Measurements from ENCODE around the gene SH3TC1. TPM values are rescaled to one million over a fixed set of nuclear protein-coding genes. Genes with fewer than 3 reads are reported as not detected.

The SH3TC1 gene
- total RNA-seq, 1 donor from 2014 or later: 227 TPM

DNA sequence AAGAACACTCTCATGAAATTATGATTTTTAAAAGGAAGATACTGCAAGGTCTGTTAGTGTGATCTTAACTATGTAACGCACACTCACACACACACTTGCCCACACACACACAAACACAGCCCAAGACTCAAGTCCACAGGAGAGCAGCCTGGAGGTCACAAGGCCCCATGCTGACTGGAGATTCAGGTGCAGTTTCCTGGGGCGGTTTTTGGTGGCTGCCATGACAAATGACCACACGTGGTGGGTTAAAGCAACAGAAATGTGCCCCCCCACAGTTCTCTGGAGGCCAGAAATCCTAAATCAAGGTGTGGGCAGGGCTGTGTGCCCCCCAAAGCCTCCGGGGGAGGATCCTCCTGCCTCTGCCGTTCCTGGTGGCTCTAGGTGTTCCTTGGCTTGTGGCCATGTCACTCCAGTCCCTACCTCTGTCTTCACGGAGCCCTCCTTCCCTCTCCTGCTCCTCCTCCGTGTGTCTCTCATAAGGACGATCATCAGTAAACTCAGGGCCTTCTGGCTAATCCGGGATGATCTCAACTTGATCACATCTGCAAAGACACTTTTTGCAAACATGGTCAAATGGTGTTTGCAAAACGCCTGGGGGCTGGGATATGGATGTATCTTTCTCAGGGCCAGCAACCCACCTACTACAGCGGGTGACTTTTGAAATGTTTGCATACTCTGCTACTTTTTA lies 60.8 kb downstream of the SH3TC1 start:
- no peak for DNase-seq (ENCODE audit: extremely low read depth, low read depth, low spot score)

DNA sequence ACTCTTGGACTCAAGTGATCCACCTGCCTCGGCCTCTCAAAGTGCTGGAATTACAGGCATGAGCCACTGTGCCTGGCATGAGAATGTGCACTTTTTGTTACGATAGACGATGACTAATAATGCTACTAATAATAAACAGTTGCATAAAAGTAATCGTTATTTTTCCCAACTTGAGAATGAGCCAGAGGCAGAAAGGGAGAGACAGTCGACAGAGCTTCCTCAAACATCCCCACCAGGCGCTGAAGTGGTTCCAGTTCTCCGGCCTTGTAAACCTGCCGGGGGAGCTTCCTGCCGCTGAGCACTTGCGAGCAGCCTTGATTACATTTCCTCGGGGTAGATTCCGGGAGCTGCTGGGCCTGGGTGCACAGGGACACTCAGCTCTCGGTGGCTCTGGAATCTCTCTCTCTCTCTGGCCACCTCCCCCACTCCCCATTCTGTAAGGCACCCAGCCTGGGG lies 61.6 kb downstream of the SH3TC1 start:
- DNase-seq (ENCODE audit: extremely low read depth, low read depth, low spot score): no peak

DNA sequence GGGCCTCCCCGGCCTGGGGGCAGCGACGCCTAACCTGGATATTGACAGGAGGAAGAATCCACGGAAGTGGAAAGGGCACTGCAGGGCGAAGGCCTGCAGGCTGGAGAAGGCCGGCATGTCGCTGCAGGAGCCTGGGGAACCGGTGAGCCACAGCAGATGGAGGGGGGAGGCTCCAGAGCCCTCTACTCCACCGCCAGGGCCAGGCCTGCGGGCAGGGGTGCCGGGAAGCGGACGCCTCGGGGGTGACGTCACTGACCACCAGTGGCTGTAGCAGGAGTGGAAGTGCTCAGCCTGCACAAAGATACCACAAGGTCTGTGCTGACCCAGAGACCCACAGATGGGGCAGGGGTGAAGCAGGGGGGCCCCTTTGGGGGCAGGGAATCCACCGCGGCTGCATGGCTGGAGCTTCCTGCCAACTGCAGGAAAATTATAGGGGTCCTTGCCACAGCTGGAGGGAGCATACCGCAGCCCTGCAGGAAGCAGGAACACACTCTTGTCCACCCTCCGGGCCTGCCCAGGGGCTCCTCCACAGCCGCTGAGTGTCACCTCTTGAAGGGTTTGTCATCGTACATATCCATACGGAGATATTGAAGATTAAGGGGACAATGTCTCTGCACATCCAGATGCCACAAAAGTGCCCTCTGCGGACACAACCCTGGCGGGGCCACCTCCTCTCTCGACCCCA lies 62.9 kb downstream of the SH3TC1 start:
- no peak for DNase-seq (ENCODE audit: extremely low read depth, low read depth, low spot score)

DNA sequence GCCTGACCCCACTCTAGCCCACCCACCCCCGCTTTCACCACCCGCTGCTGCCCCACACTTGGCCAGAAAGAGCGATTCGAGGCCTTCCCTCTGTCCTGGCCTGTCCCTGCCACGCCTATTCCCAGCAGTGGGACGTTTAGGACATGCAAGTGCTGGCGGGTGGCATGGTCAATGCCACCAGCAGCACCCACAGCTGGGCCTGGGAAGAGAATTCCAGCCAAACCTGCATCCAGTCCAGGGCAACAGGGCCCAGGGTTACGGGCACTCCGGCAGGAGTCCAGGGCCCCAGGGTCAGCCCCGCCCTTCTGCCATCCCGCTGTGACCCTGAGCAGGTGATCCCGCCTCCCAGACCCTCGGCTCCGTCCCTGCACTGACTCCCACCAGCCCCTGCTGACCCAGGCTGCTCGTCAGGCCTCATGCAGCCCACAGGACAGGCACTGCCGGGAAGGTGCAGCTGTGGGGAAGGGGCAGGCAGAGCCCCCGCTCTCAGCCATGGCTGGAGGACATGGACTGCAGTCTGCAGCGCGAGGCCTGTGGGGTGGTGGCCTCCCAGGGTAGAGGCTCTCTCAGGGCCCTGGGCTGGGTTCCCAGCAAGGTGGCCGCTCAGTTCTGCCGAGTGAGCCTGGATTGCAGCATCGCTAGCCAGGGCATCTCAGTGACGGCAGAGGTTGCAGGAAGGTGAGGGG lies 63.7 kb downstream of the SH3TC1 start:
- no peak for DNase-seq (ENCODE audit: extremely low read depth, low read depth, low spot score)

DNA sequence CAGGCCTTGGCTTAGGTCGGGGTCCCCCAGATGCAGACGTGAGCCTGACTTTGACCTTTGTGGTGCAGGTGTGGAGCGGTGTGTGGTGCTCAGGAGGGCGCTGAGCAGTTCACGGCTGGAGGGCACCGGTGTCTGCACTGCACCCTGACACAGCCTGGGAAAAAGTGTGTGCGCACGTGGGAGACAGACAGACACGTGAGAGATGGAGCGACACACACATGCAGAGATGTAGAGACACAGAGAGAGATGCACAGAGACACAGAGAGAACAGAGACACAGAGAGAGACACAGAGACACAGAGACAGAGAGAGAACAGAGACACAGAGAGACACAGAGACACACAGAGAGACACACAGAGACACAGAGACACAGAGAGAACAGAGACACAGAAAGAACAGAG lies 64.3 kb downstream of the SH3TC1 start:
- DNase-seq (ENCODE audit: extremely low read depth, low read depth, low spot score): no peak

DNA sequence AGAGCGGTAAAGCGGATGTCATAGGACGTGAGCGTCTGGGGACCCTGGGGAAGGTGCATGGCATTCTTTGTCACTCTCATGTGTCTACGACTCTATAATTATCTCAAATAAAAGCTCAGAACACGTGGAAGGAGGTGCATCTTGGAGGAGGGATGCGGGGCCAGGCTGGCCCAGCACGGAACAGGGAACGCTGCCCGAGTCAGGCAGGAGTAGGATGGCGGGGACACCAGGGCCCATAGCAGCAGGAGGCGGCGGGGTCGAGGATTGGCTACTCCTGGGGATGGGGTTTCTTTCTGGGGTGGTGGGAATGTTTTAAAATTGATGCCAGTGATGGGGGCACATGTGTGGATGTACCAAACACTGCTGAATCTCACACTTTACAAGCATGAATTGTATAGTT lies 65.0 kb downstream of the SH3TC1 start:
- no peak for DNase-seq (ENCODE audit: extremely low read depth, low read depth, low spot score)

DNA sequence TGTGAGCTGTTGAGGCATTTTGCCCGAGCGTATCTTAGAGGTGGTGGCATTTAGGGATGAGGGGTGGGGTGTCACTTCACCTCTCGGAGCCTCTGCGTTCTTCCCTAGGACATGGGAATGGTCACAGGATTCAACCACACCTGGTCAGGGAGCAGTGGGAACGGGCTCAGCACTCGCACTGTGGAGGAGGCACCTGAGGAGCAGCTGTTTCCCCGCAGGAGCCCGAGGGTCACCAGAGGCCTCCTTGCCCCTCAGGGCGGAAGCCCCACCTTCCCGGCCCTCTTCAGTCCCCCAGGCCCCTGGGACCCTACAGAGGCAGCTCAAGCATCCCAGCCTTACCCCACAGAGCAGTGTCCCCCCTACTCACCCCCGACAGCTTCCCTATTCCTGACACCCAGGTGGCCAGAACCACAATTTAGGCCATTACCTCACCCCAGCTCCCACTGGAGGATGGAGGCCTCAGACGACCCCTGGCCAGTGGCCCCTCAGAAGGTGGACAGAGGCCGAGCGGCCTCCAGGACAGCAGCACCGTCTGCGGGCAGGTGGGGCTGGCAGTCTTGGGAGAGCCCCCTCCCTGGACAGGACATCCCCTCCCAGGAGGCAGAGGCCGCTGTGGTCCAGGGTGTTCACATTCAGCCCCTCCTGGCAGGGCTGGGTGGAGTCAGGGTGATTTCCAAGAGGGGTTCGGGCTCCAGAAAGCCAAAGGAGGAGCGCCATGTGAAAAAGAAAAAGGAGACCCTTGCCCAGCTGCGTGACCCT lies 66.3 kb downstream of the SH3TC1 start:
- no peak for DNase-seq (ENCODE audit: extremely low read depth, low read depth, low spot score)

DNA sequence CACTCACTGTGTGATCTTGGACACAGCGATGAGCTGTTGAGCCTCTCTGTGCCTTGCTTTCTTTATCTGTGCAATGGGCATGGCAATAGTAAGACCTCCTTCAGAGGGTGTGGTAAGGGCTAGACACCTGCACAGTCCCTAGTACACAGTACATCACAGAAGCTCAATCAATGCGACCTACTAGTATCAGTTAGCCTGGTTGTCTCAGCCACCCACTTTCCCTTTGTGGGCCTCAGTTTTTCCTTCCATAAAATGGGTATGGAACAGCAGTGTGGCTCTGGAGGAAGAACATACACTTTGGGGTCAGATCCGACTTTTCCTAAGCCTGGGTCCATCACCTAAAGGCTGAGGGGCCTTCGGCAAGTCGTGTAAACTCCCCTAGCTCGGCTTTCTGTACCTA lies 67.0 kb downstream of the SH3TC1 start:
- no peak for DNase-seq (ENCODE audit: extremely low read depth, low read depth, low spot score)

DNA sequence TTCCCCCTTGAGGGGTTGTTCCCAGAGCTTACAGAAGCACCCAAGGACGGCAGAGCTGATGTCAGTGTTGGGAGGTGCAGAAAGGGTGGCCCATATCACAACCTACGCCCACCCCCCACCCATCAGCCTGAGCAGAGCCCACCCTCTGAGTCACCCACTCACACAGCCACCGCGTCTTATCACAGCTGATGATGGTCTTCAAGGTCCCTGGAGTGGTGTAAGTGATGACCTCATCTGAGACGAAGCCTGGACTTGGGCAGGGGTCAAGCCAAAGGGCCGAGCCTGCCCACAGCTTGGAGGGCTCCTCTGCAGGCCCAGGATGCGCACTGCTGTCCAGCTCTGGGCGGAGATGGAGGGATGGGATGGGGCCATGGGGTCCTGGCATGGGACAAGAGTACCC lies 67.4 kb downstream of the SH3TC1 start:
- DNase-seq (ENCODE audit: extremely low read depth, low read depth, low spot score): no peak

DNA sequence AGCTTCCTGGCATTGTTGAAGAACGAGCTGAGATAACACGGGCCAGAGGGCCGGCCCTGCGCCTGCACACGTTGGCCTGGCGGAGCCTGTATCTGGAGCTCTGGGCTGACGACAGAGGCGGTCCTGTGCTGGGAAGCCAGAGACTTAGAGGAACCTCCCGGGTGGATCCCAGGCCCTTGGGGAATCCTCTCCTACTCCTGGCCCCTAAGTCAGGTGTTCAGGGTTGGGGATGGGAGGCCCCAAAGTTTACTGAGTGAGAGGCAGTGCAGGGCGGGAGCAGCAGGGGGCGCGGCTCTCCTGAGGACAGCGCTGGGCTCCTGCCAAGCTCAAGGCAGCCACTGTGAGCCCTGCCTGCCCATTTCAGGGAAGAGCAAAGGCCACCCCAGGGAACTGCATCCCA lies 68.0 kb downstream of the SH3TC1 start:
- DNase-seq (ENCODE audit: extremely low read depth, low read depth, low spot score): no peak

DNA sequence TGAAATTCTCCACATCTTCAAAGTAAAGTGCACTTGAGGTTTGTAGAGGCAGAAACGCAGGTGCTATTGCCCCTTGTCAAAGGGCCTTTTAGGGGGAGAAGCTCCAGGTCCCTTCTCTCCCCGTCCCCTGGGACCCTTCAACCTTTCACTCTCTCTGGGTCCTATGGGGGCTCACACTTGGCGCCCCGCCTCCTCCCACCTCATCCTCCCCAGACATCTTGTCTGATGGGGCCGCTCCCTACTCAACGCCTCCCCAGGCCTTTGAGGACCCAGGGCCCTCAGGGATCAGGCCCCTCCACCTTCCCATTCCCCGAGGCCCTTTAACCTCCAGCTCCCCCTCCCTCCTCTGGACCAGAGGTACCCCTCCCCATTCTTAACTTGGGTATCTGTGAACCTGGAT lies 69.1 kb downstream of the SH3TC1 start:
- DNase-seq (ENCODE audit: extremely low read depth, low read depth, low spot score): no peak

DNA sequence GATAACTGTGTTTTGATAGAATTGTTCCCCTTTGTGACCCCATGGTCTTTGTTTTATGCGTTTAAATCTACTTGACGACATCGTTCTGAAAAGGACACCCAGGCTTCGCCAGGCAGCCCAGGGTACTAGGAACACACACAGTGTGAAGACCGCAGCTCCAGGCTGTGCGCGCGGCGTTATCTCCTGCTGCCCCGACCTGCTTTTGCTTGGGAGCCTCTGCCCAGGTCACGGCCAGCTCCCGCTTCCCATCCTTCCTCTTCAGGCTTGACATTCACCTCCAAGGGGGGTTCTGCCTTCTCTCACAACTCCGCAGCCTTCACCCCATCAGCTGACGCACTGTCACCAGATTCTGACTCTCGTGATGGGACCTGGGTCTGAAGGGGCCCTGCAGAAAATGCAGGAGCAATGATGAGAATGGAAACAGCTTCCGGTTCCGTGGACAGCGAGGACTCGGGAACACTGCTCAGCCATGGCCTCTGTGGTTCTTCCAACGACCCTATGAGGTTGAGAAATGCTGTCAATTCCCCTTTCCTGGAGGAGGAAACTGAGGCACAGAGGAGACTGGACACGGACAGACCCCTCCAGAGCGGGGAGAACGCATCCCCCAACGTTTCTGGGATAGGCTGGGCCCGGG lies 69.9 kb downstream of the SH3TC1 start:
- DNase-seq (ENCODE audit: extremely low read depth, low read depth, low spot score): no peak

DNA sequence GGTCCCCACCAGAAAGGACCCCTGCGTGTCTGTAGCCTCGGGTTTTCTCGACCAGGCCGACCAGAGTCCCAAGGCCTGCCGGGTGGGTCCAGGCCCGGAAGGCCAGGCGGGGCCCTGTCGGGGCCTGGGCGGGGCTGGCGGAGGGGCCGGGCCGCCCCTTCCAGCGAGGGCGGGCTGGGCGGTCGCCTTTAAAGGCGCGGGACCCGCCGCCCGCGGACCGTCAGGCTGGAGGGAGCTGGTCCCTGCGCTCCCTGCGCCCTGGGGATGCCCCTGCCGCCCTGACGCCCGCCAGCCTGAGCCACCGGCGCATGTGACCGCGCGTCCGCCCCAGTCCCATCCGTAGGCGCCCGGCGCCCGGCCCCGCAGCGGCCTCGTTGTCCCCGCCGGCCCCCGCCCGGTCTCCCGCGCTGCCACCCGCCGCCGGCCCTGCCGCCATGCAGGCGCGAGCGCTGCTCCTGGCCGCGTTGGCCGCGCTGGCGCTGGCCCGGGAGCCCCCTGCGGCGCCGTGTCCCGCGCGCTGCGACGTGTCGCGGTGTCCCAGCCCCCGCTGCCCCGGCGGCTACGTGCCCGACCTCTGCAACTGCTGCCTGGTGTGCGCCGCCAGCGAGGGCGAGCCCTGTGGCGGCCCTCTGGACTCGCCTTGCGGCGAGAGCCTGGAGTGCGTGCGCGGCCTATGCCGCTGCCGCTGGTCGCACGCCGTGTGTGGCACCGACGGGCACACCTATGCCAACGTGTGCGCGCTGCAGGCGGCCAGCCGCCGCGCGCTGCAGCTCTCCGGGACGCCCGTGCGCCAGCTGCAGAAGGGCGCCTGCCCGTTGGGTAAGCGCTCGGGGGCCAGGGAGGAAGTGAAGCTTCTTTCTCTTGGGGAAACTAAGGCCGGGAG lies 70.7 kb downstream of the SH3TC1 start, which contains the start of gene HTRA3:
HTRA3 (plus strand) TSS at position 220 of the 883 bp plus-strand sequence; CDS start at position 435, 215 bp downstream.
- no peak for DNase-seq (ENCODE audit: extremely low read depth, low read depth, low spot score)

DNA sequence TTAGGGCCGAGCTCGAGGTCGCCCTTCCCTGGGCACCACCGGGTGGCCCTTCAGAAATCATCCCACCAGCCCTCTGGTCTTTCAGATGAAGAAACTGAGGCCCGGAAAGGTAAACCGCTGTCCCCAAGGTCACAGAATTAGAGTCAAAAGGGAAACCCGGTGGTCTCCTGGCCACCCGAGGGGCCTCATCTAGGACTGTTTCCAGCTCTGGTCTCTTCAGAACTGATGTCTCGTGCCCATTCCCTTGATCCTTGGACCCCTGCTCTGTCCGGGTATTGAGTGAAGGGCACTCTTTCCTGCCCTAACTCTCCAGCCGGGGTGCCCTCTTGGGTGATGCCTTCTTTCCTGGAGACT lies 71.3 kb downstream of the SH3TC1 start:
- DNase-seq (ENCODE audit: extremely low read depth, low read depth, low spot score): no peak

DNA sequence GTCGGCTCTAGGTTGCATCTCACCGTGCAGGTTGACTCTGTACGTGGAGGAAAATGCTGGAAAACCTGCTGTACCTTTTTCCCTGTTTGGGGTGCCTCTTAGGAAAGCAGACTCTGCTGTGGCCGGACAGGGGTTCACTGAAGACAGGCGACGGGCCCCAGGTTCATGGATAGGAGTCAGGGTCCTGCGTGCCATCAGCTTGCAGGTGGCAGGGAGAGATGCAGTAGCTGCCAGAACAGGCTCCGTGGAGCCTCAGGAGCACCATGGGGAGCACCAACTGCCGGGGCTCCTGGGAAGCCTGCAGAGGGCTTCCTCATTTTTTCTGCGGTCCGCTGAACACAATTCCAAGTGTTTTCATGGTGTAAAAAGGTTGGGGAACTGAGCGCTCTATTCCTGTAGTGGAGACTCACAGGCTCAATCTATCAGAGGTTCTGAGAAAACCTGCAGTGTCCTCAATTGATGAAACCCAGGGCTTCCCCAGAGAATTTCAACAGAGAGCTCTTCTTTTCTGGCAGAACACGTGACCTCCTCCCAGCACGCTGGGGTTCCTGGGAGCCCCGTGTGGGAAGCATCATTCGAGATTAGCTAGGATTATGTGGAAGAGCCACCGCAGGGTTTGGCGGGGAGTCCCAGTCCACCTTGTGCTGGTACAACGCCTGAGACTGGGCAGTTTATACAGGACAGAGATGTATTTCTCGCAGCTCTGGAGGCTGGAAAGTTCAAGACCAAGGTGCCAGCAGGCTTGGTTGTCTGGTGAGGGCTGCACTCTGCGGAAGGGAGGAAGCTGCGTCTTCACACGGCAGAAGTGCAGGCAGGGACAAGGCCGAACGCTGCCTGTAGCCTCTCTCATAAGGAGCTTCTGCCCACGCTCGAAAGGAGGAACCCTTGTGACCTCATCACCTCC lies 72.1 kb downstream of the SH3TC1 start:
- no peak for DNase-seq (ENCODE audit: extremely low read depth, low read depth, low spot score)

DNA sequence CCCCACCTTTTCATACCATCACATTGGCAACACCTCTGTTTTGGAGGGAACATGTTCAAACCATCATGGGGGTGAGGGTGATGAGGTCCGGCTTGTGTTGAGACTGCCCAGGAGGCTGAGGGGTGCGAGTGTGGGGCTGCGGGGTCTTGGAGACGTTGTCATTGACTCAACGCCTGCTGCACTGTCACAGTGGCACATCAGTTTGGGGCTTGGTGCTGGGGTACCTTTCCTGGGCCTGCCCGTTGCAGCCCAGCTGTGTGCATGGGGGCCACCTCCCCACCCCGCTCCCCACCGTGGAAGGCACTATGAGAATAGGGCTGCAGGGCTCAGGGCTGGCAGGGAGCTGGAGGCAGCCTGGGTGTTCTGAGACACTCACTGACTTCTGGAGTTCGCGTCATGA lies 72.7 kb downstream of the SH3TC1 start:
- DNase-seq (ENCODE audit: extremely low read depth, low read depth, low spot score): no peak

DNA sequence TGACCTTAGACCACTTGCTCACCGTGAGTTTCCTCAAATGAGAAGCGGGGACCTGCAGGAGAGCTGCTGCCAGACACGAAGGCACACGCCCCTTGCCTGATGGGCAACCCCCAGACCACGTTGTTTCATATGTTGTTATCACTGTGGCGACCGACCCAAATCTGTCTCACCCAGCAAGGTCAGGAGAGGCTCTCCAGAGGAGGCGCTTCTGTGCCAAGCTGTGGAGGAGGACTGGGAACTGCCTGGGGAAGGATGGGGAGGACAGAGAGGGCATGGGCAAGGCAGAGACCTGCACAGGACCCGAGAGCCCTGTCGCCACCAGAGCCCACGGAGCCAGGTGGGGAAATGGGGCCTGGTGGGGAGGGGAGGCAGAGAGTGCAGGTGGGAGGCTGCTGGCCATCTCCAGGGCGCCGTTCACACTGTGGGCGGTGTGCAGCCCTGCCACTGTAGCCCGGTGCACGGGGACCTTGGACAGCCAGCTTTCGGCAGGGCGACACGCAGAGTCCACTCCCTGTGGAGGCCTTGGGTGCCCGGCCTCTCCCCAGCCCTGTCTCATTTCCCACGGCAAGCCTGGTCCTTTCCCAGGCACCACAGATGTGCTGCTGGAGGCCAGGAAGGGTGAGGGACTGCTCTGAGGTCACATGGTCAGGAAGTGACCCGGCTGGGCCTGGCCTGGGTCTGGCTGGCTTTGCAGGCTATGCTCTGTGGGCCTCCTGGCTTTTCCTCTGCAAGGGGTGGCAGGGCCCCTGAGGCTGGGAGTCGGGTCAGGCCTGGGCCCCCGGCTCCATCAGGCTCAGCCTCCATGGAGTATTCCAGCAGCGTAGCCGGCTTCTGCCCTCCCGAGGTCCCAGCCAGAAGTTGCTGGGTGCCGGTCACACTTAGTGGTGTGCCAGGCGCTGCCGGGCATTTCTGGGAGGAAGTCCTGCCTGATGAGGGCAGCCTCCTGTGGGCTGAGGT lies 73.7 kb downstream of the SH3TC1 start:
- no peak for DNase-seq (ENCODE audit: extremely low read depth, low read depth, low spot score)

DNA sequence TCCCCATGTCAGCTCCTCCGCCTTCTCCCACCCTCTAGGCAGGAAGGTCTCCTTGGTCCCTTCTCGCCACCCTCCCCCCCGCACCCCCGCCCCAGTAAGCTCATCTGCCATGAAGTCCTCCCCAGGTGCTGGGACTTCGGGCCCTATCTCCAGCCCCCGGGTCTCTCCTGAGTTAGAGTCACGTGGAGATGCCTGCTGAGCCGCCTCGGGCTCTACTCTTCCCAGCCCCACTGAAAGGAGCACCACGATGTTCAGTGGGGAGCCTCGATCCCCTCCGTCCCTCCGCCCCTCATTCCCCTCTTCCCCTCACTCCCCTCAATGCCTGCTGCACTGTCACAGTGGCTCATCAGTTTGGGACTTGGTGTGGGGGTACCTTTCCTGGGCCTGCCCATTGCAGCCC lies 74.4 kb downstream of the SH3TC1 start:
- DNase-seq (ENCODE audit: extremely low read depth, low read depth, low spot score): no peak

Data from glomerular endothelial cell (primary cell).